NB4 (cell line): ENCODE data around the gene MGA.

Experiments
- DNase-seq: peaks from one replicate; pipeline ENCODE4 v3.0.0; 2010; ENCODE audit warnings: low read depth
- H3K4me3 ChIP-seq: one replicate; pipeline ENCODE4 v1.5.1; 2011; ENCODE audit warnings: mild to moderate bottlenecking, low read depth, low read length, moderate library complexity
- MAX ChIP-seq: IDR thresholded peaks from 2 replicates; pipeline ENCODE4 v1.6.1; 2011; ENCODE audit warnings: low read depth, low read length
- MYC ChIP-seq: IDR thresholded peaks from 2 replicates; pipeline ENCODE4 v1.6.1; 2011; ENCODE audit warnings: low read depth, low read length
- POLR2A ChIP-seq: IDR thresholded peaks from 2 replicates; pipeline ENCODE4 v1.6.1; 2011; ENCODE audit warnings: mild to moderate bottlenecking; ENCODE audit not compliant: insufficient read length; ENCODE audit errors: extremely low read depth
- TF ChIP-seq, protein P1 (sequence below): IDR thresholded peaks from one replicate; pipeline ENCODE4 v1.5.1; 2012; ENCODE audit warnings: low read depth, low read length

MGA gene

GRCh38 chr15:41797201-41797944 is 137.2 kb downstream of the MGA start:
- no peak for DNase-seq
- no peak overlapping the region for H3K4me3 ChIP-seq

DNA sequence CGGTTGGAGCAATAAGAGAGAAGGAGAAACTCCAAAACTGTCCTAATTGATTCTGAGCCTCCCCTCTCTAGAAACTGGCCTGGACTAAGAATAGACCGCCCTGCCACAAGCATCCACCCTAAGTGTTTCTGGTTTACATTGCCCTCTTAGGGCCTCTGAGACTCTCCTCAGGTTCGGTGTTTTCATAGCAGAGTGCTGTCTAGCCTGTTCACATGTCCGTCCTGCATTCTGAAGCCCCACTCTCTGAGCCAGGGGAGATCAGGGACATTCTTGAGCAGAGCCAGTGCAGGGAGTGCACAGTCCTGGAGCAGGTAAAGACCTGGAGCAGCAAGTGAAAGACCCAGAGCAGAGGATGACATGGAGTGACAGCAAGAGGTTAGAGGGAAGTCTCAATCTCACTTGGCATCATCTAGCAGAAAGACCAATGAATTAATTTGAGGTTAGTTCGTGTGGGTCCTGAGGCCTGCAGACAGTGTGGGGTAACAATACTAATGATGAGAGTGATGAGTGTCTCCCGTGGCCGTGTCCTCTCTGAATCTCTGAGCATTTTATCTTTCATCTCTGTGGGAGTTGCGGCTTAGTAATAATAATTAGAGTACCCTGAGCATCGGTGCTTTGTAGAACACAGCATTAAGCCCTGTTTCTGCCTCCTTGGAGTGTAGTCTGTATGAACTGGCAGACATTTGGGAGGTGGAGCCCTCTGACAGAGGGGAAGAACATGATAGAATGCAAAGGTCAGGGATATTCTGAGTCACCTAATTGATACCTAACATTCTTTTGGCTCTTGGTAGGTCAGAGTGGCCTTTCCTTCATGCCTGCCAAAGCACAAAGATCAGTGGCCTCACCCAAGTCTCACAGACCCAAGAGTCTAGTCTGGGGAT is 138.6 kb downstream of the MGA start:
- TF ChIP-seq POLR2A (no peak), MAX (no peak), MYC (no peak)
- TF ChIP-seq, protein P1, sequence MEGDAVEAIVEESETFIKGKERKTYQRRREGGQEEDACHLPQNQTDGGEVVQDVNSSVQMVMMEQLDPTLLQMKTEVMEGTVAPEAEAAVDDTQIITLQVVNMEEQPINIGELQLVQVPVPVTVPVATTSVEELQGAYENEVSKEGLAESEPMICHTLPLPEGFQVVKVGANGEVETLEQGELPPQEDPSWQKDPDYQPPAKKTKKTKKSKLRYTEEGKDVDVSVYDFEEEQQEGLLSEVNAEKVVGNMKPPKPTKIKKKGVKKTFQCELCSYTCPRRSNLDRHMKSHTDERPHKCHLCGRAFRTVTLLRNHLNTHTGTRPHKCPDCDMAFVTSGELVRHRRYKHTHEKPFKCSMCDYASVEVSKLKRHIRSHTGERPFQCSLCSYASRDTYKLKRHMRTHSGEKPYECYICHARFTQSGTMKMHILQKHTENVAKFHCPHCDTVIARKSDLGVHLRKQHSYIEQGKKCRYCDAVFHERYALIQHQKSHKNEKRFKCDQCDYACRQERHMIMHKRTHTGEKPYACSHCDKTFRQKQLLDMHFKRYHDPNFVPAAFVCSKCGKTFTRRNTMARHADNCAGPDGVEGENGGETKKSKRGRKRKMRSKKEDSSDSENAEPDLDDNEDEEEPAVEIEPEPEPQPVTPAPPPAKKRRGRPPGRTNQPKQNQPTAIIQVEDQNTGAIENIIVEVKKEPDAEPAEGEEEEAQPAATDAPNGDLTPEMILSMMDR, result no peak
- DNase-seq, result no peak
- H3K4me3 ChIP-seq, result no peak overlapping the region

More at GRCh38 chr15:41797201-41797944, 137.2 kb downstream of the MGA start:
- no peak for TF ChIP-seq MYC
- no peak for TF ChIP-seq MAX
- TF ChIP-seq, protein P1, result no peak
- no peak for TF ChIP-seq POLR2A

DNA sequence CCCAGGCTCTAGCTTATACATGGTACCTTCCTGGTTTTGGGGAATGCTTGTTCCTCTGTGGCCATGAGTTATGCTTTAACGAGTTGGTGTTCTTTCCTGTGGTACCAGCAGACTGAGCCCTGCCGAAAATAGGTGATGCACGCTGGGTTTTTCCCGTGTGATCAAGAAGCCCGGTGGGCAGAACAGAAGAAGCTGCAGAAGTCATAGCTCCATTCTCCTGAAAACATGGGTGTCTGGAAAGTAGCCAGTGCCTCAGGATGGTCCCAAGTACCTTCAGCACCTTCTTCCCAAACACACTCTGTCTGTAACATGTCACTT is 139.2 kb downstream of the MGA start:
- H3K4me3 ChIP-seq, result no peak overlapping the region
- TF ChIP-seq MAX (no peak), POLR2A (no peak), MYC (no peak)
- TF ChIP-seq, protein P1, result no peak
- DNase-seq, result no peak

- H3K4me3 ChIP-seq, result no peak overlapping the region
- TF ChIP-seq MYC (no peak), POLR2A (no peak), MAX (no peak)
- TF ChIP-seq, protein P1, result no peak
- no peak for DNase-seq
These were observed 141.0 kb downstream of the MGA start for GRCh38 chr15:41801185-41801584.

GRCh38 chr15:41801850-41802455 is 141.7 kb downstream of the MGA start:
- no peak for DNase-seq
- TF ChIP-seq, protein P1, result no peak
- TF ChIP-seq MAX (no peak), POLR2A (no peak), MYC (no peak)
- no peak overlapping the region for H3K4me3 ChIP-seq
